Measurements from ENCODE around the gene GRB10.

The GRB10 gene

DNA sequence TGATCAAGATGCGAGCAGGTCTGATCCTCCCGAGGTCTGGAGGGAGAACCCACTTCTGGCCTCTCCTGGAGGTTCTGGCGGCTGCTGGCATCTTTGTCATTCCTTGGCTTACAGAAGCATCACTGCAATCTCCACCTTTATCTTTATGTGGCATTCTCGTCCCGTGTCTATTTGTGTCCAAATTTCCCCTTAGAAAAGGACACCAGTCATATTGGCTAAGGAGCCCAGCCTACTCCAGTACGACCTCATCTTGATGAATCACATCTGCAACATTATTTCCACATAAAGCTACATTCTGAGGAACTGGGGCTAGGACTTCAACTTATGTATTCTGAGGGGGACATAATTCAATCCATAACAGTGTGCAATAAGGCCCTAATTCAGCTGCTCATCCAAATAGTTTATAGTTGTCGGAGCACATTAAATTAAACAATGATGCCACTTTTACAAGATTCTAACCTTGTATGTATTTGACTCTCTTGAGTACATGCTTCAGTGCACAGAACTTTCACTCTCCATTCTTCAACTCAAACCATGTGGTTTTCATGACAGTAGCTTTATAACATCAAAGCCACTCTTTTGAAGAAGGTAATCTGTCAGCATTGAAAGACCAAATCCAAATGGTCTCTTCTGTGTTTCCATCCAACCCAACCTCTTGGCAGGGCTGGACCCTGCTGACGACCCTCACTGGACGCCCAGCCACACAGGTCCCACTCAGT is 131.3 kb downstream of the GRB10 start:
- Mint-ChIP-seq H3K4me1 (peaks cover 5% of the 10 kb centered on the region), H3K9me3 (no peaks in the 10 kb centered on the region), H3K36me3 (no peaks in the 10 kb centered on the region), H3K27ac (no peak overlapping the region), H3K4me3 (no peak overlapping the region)
- ATAC-seq (no peak), DNase-seq (ENCODE audit: low spot score in 2 of 2) (no peak)

DNA sequence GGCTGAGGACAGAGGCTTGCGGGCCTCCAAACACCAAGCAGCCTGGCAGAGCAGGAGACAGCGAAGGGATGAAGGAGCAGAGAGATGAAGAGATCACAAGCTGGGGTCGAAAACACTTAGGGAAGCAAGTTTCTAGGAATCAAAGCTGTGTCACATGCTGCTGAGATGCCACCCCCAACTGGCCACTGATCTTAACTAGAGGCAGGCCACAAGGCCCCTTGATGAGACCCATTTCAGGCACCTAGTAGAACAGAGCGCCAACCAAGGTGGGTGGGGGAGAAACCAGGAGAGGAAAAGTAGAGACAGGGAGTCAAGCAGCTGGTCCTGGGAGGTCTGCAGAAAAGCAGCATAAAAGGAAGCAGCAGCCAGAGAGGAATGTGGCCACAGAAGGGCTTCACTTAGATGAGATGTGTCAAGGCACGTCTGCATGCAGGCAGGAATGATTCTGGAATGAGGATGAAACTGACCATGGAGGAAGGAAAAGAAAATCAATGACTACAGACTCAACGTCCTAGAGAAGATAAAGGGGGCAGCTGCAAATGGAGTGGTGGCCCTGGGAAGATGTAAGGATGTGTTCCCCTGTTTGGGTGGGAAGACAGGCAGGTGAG is 132.5 kb downstream of the GRB10 start:
- Mint-ChIP-seq H3K36me3 (no peaks in the 10 kb centered on the region), H3K4me1 (peaks cover 5% of the 10 kb centered on the region), H3K4me3 (no peak overlapping the region), H3K9me3 (no peaks in the 10 kb centered on the region), H3K27ac (peak overlapping the region; percentile 71)
- ATAC-seq = no peak
- no peak for DNase-seq (ENCODE audit: low spot score in 2 of 2)

GRCh38 chr7:50649259-50649885 is 133.3 kb downstream of the GRB10 start:
- no peak for ATAC-seq
- no peak for DNase-seq (ENCODE audit: low spot score in 2 of 2)
- peaks cover 5% of the 10 kb centered on the region for H3K4me1 Mint-ChIP-seq
- no peak overlapping the region for H3K4me3 Mint-ChIP-seq
- peak overlapping the region; percentile 71 for H3K27ac Mint-ChIP-seq
- no peaks in the 10 kb centered on the region for H3K36me3 Mint-ChIP-seq
- no peaks in the 10 kb centered on the region for H3K9me3 Mint-ChIP-seq

DNA sequence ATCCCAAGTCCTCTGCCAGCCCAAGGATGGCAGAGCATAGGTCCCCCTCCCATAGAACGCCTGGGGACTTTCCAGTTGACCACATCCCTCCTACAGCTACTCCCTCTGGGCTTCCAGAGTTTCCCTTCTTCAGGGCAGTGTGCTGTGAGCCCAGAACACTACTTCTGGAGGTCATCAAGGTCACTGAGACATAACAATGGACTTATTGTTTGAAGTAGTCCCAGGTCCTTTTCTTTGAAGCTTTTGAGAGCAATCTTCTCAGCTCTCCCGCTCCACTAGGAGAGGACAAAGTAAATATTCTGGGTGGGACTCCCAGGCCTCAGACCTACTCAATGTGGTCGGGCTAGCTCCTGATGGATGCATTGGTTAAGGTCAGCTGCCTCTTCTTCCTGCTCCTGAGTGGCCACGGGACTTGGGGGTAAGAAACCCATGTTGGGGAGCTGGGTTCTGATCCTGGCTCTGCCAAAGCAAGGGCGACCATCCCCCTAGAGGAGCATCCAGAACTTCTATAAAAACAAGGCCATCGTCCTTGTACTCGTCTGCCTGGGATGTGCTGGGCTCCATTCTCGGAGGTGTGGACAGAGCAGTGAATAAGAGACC is 134.0 kb downstream of the GRB10 start:
- Mint-ChIP-seq H3K36me3 (no peaks in the 10 kb centered on the region), H3K4me1 (peaks cover 5% of the 10 kb centered on the region), H3K9me3 (no peaks in the 10 kb centered on the region), H3K27ac (peak overlapping the region; percentile 71), H3K4me3 (no peak overlapping the region)
- ATAC-seq (no peak), DNase-seq (ENCODE audit: low spot score in 2 of 2) (no peak)

- Mint-ChIP-seq H3K27ac (peak overlapping the region; percentile 7), H3K4me3 (no peak overlapping the region), H3K36me3 (no peaks in the 10 kb centered on the region), H3K4me1 (peaks cover 5% of the 10 kb centered on the region), H3K9me3 (no peaks in the 10 kb centered on the region)
- DNase-seq (ENCODE audit: low spot score in 2 of 2) (no peak), ATAC-seq (no peak)
These were observed 134.6 kb downstream of the GRB10 start for GRCh38 chr7:50648076-50648475.

DNA sequence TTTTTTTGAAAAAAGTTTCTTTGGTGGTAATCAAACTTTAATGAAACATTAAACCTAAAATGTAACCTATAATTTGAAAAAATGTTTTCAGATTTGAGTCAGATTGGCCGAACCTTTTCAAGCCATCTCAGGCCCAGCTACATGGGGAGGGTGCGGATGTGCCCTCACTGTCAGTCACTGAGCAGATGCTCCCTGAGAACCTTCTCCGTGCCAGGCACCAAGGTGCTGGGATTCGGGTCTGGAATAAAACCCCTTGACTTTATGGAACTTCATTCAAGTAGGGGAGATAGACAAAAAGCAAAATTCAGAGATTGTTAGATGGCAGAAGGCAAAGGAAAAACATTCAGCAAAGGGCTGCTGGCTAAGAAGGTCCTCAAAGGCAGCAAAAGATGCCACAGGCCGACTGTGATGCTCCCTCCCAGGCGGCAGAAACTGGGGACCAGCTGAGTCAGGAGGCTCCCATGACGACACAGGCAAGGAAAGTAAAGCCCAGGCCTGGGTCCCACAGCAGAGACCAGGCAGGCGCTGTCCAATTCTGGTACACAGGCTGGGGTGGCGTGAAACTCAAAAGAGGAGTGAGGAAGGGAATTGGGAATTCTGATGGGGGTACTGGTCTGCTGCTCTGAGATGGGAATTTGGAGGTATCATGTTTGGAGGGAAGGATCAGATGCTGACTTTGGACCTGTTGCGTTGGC is 135.3 kb downstream of the GRB10 start:
- Mint-ChIP-seq H3K27ac (peak overlapping the region; percentile 7), H3K4me1 (peaks cover 5% of the 10 kb centered on the region), H3K9me3 (no peaks in the 10 kb centered on the region), H3K36me3 (no peaks in the 10 kb centered on the region), H3K4me3 (no peak overlapping the region)
- no peak for ATAC-seq
- DNase-seq (ENCODE audit: low spot score in 2 of 2) = no peak

DNA sequence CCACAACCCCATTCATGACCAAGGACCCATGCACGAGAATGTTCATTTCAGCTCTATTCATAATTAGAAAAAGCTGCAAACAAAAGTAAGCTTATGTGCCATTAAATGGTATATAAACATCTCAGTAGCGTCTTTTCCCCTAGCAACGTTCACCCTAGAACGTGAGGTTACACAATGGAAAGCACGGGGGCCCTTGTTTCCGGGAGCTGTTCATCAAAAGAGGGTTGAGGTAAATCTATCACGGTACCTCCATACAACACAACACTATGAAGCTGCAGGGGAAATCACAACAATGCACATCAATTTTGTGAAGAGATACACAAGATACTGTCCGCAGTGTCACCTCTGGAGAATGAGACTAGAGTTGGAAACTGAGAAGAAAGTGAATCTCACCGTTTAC is 136.6 kb downstream of the GRB10 start:
- Mint-ChIP-seq H3K4me1 (peaks cover 5% of the 10 kb centered on the region), H3K27ac (no peak overlapping the region), H3K4me3 (no peak overlapping the region), H3K36me3 (no peaks in the 10 kb centered on the region), H3K9me3 (no peaks in the 10 kb centered on the region)
- no peak for ATAC-seq
- DNase-seq (ENCODE audit: low spot score in 2 of 2) = no peak

DNA sequence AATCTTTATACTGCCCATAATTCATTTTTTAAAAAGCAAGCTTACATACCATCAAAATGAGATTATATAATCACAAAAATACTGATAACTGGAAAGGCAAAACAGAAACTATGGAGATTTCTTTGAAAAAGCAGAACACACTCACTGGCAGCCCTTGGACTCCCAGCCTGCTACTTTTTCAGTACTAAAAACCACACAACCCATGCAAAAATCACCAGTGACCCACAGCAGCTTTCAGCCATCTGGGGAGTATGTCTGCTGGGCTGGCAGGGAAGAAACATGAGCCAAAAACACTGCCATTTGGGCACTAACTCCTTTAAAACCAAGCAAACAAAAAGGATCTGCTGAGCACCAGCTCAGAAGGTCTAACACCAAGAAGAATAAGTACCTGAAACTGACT is 137.5 kb downstream of the GRB10 start:
- Mint-ChIP-seq H3K4me3 (no peak overlapping the region), H3K9me3 (no peaks in the 10 kb centered on the region), H3K36me3 (no peaks in the 10 kb centered on the region), H3K27ac (no peak overlapping the region), H3K4me1 (peaks cover 5% of the 10 kb centered on the region)
- no peak for ATAC-seq
- DNase-seq (ENCODE audit: low spot score in 2 of 2) = peak in 1 of 2 donors; percentile 26

DNA sequence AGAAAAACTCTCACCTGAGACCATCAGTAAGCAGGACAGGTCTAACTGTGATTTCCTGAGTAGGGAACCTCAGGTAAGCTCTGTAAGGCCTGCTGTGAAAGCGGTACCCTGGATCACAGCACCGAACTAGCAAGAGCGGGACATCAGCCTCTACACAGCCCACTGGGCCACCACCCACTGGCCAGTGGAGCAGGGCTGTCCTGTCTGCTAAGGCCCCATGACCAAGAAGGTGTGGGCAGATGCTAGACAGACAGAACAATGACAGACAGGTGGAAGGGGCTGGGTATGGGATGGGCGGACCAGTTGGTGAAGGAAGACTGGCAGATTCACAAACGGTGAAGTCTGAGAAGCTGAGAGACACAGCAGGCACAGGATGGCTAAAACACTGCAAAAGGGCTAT is 138.1 kb downstream of the GRB10 start:
- DNase-seq (ENCODE audit: low spot score in 2 of 2) = peak in 1 of 2 donors; percentile 34
- Mint-ChIP-seq H3K9me3 (no peaks in the 10 kb centered on the region), H3K36me3 (no peaks in the 10 kb centered on the region), H3K27ac (no peak overlapping the region), H3K4me3 (no peak overlapping the region), H3K4me1 (peaks cover 5% of the 10 kb centered on the region)
- no peak for ATAC-seq

GRCh38 chr7:50644114-50644513 is 138.6 kb downstream of the GRB10 start:
- DNase-seq (ENCODE audit: low spot score in 2 of 2) (no peak), ATAC-seq (no peak)
- Mint-ChIP-seq H3K4me3 (no peak overlapping the region), H3K4me1 (peaks cover 3% of the 10 kb centered on the region), H3K36me3 (no peaks in the 10 kb centered on the region), H3K9me3 (no peaks in the 10 kb centered on the region), H3K27ac (no peak overlapping the region)

- ATAC-seq (no peak), DNase-seq (ENCODE audit: low spot score in 2 of 2) (peak in 1 of 2 donors; percentile 33)
- H3K4me3 Mint-ChIP-seq = no peak overlapping the region
- no peak overlapping the region for H3K27ac Mint-ChIP-seq
- no peaks in the 10 kb centered on the region for H3K36me3 Mint-ChIP-seq
- H3K9me3 Mint-ChIP-seq = no peaks in the 10 kb centered on the region
- no peaks in the 10 kb centered on the region for H3K4me1 Mint-ChIP-seq
These were observed 141.0 kb downstream of the GRB10 start for GRCh38 chr7:50641442-50642405.

GRCh38 chr7:50640779-50641178 is 141.9 kb downstream of the GRB10 start:
- Mint-ChIP-seq H3K27ac (no peak overlapping the region), H3K4me3 (no peak overlapping the region), H3K9me3 (no peaks in the 10 kb centered on the region), H3K4me1 (no peaks in the 10 kb centered on the region), H3K36me3 (no peaks in the 10 kb centered on the region)
- ATAC-seq (no peak), DNase-seq (ENCODE audit: low spot score in 2 of 2) (peak in 1 of 2 donors; percentile 39)

DNA sequence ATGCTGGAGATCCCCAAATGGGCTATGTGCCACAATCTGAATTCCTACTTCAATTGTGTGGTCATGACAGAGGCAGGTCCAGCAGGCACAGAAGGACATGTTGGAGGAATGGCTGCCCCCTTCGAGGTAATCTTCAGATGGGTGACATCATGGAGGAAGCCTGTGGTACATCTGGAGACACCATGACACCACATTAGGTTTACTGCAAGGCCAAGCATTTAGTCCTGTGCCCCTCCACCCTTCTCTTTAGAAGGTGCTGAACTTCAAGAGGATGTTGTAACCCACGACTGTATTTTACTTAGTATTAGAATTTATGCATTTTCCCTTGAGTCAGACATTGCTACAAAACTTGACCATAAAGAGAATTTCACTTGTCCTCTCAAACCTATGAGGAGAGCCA is 142.4 kb downstream of the GRB10 start:
- Mint-ChIP-seq H3K27ac (no peak overlapping the region), H3K4me1 (no peaks in the 10 kb centered on the region), H3K9me3 (no peaks in the 10 kb centered on the region), H3K36me3 (no peaks in the 10 kb centered on the region), H3K4me3 (no peak overlapping the region)
- no peak for ATAC-seq
- peak in 1 of 2 donors; percentile 29 for DNase-seq (ENCODE audit: low spot score in 2 of 2)
